ENCODE measurements around the gene OR2C3.
"Not testable (repeated sequence)": the region's sequence is repeated elsewhere in the genome, so short reads cannot be mapped to it uniquely, and the experiment has no call there.

Gene OR2C3

DNA sequence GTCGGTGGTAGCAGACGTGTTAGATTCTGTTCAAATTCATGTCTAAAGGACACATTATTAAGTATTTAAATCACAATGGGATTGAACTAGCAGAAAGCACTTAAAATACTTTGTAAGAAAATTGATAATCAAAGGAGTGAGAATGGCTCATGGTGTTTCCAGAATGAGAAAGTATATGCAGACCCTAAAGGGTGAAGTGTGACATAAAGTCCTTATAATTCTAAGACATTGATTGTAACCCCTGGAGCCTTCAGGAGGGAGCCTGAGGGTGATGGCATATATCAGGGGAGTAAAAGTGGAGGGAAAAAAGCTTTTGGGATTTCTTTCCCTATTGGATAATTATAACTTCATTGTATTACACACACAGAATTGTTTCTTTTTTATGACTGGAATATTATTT, at the start of gene OR2C3:
Gene OR2C3 (minus strand): TSS at position 101 of the 400 bp plus-strand sequence. CDS start 3,929 bp downstream, outside the sequence.
- DNase-seq = no peak

DNA sequence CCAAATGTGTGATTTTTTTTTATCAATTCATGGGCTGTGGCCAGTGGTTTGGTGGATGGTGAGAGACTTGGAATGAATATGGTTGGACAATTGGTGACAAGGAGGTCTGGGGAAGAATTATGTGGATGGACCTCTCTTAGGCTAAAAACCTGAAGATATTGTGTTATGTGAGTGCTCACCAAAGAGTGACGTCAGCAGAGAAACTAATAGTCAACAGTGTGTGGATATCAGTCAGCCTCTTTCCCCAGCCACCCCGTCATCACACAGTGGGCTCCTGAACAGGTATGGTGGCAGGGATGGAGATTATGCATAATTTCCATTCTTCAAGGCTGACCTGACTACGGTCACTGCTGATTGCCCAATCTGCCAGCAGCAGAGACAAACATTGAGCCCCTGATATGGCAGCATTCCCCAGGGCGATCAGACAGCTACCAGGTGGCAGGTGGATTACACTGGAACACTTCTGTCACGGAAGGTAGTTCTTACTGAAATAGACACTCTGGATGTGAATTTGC, 42.8 kb upstream of the OR2C3 start:
- DNase-seq = no peak

DNA sequence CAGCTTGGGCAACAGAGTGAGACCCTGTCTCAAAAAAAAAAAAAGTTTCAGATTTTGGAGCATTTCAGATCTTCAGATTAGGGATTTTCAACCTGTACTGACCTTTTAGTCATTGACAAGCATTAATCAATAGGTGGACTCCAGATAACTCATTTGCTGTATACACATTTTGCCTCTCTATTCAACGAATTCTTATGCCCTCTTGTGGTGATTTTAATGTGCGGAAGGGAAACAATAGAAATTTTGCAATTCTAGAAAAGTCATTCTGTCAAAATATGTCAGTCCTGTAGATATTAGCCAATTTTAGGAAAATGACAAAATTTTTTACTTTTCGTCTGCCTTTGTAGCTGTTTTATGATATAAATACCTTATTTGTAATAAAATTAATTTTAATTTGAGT, 40.3 kb upstream of the OR2C3 start:
- no peak for DNase-seq

DNA sequence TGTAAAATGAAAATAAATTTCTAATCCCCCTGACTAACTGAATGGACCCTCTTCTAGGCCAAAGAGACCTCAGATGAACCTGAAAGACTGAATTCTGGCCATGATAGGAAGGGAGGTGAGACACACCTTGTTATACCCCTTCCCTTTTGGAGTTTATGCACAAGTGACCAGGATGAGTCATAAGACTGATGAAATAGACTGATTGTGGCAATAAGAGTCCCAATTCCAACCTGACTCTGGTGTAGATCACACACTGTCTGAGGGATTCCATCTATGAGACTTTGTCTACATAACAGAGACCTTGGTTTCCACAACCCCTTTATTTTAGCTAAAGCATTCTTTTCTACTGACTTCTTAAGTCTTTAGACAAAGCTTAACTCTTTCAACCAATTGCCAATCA, 38.4 kb upstream of the OR2C3 start:
- no peak for DNase-seq

DNA sequence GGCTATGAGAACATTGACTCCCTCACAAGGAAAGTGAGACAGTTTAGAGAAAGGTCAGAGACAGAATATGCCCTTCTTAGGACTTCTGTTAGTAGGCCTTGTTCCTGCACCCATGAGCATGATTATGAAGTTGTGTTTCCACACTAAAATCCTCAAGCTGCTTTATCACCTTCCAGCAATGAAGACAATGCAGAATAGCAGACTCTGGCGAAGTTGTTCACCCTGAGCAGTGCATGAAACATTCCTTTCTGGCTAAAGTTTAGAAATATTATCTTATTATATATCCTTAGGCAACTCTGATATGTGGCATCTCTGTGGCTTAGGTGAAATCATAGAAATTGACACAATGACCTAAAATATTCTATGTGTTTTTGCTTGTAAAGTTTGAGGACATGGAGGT, 38.0 kb upstream of the OR2C3 start:
- DNase-seq = no peak

DNA sequence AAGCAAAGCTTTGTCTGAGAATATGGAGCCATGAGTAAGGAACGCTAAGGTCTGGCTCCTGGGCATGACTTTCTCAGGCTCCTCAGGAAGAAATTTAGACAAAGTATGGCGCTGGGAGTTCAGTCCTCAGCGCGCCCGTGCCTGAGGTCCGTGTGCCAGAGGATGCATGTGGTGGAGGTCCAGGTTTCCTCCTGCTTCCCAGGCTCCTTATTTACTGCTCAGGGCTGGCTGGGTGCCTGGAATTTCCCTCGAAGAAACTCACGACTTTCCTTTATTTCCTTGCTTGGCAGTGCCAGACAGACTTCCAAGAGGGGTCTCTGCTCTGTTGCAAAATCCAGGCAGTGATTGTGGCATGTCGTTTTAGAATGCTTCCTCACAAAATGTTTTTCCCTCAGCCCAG, 26.0 kb upstream of the OR2C3 start:
- no peak for DNase-seq

DNA sequence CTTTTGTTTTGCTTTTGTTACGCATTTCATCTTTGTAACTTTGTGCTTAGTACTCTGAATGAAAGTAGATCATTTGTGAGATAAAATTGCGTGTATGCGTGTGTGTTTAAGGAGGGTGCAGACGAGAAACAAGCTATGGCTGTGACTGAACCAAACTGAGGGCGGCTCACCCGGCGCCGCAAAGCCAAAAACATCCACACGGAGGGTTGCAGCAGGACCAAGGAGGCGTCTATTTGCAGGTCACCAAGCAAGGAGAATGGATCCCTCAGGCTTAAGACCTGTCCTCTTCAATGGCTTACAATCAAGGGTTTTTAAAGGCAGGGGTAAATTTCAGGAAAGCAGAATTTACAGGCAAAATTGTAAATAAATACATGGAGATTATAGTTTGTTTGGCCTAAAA, 25.5 kb upstream of the OR2C3 start:
- DNase-seq = no peak

DNA sequence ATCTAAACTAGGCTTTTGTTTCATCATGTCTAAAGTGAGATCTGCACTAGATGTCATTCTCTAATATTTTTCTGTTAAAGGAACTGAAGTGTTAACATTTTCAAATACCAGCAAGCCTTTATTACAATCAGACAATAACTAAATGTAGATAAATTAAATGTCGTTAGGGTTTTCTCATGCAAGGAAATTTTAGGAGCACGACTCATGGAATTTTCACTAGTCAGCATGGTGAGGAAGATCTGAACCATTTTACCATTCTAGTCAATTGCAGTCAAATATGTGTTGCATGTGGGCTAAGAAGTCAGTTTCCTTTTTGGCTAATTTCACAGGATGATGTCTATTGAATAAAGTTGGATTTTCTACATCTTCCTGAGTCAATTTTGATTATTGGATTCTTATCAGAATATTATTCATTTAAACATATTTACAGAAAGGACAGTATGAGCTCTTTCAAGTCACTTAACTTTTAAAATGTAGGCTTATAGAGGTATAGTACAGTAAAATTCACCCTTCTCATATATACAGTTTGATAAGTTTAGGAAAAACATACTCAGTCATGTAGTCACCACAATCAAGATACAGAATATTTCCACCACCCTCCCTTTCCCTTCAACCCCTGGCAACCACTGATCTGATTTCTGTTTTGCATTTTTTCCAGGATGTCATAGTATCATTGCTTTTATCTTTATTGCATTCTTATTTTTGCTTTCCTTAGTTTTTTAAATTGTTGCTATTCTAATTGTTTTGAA, 21.9 kb upstream of the OR2C3 start:
- DNase-seq = no peak

DNA sequence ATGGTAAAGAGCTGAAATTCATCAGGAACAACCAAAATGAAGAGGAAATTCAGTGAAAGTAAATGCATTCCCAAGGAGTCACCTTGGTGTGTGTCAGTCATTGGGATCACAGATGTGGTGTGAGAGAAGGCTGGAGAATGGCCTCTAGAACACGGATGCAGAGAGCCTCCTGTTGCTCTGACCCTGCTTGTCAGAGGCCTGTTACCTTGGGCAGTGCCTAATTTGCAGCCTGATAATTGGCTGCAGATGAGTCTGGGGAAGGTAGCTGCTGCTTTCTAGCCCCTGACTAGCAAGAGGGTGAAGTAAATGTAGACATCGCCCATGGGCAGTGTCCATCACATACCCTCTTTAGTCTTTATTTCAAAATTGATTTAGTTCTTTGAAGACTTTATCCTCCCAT, 16.0 kb upstream of the OR2C3 start:
- no peak for DNase-seq

DNA sequence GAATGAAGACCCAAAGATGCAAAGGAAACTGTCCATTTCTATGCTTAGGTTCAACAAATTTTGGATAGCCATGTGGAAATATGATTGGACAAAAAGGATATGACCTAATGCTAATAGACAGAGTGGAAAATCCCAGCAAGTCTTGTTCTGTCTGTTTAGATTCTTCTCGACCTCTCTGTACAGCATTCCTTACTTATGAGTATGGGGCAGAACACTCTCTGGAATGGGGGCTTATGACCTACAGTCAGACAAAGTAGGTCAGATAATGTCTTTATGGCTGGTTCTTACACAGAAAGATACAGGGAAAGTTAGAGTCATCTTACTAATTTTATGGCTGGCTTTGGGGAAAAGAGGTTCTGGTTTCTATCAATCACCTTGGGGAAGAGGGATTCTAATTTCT, 15.5 kb upstream of the OR2C3 start:
- DNase-seq = no peak

DNA sequence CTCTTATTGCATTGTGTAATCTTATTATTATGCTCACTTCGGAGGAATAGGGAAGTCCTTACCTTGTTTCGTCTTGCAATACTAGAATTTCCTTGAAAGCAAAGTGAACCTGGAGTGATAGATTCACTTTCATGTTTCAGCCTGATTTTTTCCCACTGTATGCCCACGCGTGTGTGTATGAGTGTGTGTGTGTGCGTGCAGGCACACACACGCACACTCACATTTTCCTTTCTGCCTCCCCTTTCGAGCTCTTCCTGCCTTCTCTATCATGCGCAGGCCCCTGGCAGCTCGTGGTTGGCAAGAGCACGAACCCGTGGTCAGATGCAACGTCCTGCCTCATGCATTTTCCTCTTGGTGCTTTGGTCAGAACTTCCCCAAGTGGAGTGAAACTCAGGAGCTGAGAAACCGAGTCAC, 12.5 kb upstream of the OR2C3 start, which contains the start of gene GCSAML:
Gene GCSAML (plus strand): TSS at position 366 of the 414 bp plus-strand sequence. CDS start 58 bp downstream, outside the sequence.
- no peak for DNase-seq

DNA sequence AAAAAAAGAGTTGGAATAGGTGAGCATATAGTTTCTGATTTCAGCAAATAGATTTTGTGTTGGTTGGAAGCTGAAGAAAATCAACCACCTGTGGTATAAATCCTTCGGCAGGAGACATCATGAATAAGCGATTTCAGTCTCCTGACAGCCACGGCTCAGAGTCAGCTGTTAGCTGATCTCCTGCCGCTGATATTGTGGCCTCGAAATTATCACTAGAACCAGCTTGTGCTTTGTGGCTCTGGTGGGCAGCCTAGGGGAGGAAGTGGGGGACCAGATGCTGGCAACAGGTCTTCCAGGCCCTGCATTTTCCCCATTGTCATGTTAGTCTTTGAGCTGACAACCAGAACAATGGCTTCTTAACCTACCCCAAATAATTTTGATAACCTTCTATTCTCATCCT, 11.9 kb upstream of the OR2C3 start:
- DNase-seq = no peak

DNA sequence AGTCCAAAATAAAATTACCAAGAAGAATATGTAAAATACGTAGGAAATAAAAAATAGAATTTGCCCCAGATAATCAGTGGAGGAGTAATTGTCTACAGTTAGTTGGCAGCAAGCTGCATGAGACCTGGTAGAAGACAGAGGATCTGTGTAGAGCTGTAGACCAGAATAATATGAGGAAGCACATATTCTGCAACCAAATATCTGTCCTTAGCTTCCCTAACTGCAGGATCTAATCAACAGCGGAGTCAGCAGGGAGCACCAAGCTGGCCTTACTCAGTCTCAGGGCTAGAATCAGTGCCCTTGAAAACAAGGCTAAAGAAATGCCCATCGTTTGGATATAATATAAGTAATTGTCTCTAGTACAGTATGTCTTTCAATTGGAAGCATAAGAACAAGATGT, 6.6 kb upstream of the OR2C3 start:
- DNase-seq = no peak

DNA sequence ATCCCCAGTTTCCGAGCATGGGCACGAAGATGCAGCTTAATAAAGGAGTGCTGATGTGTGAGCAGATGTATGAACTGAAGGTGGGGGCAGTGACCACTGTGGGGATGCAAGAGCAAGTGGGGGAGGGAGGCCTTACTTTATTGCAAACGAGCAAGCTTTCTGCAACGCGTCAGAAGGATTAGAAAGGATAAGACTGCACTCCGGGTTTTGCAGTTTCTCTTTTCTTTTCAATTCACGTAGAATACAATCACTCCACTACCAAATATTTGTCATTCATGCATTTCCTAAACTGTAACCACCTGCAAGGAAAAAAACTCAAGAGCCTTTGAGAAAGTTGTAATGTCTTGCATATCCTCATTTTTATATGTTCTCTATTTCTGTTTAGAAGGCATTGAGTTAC, 4.3 kb upstream of the OR2C3 start:
- no peak for DNase-seq

DNA sequence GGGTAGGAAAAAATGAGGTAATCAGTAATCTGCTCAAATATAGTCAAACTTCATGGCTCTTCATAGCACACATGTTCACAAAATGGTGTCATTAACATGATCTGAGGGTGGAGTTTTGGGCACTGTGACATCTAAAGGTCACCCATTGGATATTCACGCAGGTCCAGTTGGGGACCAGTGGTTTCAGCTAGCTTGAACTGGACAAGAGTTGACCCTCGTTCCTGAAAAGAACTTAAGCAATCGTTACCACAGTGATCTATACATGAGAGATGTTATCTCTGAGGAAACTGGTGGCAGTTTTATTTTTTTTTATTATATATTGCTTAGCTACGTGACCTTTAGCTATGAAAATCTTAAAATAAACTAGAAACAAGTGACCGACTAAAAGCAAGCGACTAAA, 3.0 kb upstream of the OR2C3 start:
- no peak for DNase-seq

DNA sequence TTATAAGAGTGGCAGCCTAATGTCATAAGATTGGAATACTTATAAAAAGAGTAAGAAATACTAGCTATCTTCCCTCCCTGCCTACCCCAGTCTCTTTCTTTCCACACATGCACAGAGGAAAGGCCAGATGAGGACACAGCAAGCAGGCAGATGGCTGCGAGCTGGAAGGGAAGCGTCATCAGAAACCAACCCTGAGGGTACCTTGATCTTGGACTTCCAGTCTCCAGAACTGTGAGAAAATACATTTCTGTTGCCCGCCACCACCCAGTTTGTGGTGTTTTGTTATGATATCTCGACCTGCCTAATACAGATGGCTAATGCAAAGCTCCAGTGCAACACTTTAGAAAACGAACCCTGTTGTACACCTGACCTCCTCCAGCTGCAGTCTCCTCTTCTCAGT, 2.3 kb upstream of the OR2C3 start:
- DNase-seq = no peak

DNA sequence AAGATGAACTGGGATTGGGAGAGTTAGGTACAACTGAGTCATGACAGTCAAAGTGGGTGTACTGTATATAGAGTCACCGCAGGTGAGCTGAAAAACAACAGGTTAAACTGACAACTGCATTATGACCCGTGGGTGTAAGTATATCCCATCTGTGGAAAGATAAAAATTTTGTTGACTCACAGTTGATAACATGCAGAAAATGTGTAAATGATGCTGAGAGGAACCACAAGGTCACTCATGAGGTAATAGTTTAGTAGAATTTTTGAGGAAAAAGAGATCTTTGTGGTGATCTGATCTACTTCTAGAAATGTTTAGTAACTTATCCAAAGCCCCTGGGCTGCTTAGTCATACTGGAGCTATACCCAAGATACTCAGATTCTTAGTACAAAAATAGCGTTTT, 838 bp downstream of the OR2C3 start:
- DNase-seq = no peak

DNA sequence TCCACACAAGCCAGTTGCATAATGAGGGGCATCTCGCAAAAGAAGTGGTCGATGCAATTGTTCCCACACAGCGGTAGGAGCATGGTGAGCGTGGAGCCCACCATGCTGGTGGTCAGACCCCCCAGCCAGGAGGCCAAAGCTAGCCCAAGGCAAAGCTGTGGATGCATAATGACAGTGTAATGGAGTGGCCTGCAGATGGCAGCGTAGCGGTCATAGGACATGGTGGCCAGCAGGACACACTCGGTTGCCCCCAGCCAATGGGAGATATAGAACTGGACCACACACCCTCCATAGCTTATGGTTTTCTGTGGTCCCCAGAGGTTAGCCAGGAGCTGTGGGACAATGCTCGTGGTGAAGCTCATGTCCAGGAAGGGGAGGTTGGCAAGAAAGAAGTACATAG, 4.3 kb downstream of the OR2C3 start:
- no peak for DNase-seq

DNA sequence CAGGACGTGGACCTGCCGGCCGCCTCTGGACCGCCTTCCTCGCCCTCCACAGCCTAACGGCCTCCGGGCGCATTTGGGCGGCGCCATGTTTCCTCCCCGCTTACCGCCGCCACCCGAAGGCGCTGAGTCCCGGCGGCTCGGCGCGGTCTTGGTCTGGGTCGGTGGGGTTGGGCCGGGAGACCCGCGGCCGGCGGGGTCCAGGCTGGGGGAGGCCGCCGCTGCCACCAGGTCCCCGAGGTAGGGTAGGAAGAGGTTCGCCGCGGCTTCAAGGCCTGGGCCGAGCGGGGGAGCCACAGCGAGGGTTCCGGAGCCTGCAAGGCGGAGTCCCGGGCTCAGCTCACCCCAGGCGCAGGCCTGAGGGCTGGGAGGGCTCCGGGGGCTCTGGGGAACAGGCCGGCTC, 5.5 kb downstream of the OR2C3 start:
- no peak for DNase-seq

DNA sequence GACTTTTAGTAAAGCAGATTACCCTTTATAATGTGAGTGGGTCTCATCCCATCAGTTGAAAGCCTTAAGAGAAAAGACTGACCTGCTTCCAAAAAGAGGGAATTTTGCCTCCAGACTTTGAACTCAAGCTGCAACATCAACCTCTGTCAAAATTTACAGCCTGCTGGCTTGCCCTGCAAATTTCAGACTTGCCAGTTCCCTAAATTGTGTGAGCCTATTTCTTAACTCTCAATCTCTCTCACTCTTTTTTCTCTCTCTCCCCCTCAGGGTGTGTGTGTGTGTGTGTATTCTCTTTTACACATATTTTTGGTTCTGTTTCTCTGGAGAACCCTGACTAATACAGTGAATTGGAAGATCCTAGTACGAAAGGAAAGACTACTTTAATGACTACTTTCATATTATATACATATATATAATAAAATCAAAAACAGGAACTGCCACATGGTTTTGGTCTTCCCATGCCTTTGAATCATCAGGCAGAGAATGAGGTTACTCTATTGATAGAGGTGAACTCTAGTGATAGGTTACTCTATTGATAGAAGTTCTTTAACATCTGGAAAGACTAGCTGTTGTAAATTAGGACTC, 6.4 kb downstream of the OR2C3 start:
- no peak for DNase-seq

DNA sequence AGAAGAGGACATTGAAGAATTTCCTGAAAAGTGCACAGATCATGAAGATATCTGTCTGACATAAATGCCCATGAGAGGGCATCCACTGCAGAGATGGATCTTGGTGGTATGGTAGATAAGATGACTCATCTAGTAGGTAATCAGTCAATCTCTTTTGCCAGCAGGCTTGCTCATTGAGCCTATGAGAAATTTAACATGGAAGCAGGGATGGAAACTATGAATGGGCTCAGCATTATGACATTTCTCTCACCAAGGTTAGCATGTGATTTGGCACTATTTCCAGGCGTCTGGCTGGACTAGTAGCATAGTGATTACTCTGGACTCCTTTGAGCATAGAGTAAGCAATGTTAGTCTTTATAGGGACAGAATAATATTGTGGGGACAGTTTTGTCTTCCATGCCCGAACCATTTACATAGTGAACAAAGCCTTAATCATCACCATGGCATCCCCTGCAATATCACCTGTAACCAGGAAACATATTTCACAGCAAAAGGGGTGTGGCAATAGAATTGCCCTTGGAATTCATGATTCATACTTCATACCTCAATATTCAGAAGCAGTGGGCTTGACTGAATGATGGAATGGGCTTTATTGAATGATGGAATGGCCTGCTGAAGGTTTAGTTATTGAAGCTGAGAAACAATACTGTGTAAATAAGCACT, 7.3 kb downstream of the OR2C3 start:
- no peak for DNase-seq

DNA sequence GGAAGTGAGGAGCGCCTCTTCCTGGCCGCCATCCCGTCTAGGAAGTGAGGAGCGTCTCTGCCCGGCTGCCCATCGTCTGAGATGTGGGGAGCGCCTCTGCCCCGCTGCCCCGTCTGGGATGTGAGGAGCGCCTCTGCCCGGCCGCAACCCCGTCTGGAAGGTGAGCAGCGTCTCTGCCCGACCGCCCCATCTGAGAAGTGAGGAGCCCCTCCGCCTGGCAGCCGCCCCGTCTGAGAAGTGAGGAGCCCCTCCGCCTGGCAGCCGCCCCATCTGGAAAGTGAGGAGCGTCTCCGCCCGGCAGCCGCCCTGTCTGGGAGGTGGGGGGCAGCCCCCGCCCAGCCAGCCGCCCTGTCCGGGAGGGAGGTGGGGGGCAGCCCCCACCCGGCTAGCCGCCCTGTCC, 14.4 kb downstream of the OR2C3 start:
- not testable (repeated sequence) for DNase-seq

DNA sequence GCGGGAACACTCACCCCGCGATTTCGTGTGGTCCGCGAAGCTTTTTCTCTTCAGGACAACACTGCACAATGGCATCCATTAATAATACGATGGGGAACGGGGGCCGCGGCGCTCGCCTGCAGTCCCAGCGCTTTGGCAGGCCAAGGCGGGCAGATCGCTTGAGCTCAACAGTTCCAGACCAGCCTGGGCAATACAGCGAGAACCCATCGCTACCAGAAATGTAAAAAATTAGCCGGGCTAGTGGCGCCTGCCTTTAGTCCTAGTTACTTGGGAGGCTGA, 17.7 kb downstream of the OR2C3 start:
- no peak for DNase-seq

All from anterior cingulate cortex (tissue), 58 donors.